Activated naive CD8-positive, alpha-beta T cell treated with anti-CD3 and anti-CD28 coated beads, Interleukin-2, amount 10 ng/mL, durations not matched to agents 7 days and 5 days (primary cell): ENCODE data around the gene TP53BP2. TPM values are rescaled to one million over a fixed set of nuclear protein-coding genes. Genes with fewer than 3 reads are reported as not detected.

Experiments used
- ATAC-seq: fragments of 150-1000 bp; cut with Tn5 transposase; one replicate; pipeline ENCODE4 v1.10.0; 2021; ENCODE audit warnings: low read depth, moderate library complexity
- POLR2A ChIA-PET: fragments of 350-600 bp; sonication (Branson Sonifier 250); formaldehyde crosslinking; loops from one replicate; lab custom pipeline; 2021; ENCODE audit warnings: antibody characterized with exemption; lab: Charles Lee
- DNase-seq: peaks from one replicate; pipeline ENCODE4 v3.0.0; 2021
- H3K27ac Mint-ChIP-seq: one replicate; pipeline ENCODE4 v1.8.0; 2022; ENCODE audit warnings: mild to moderate bottlenecking, mixed read lengths
- H3K27me3 Mint-ChIP-seq: one replicate; pipeline ENCODE4 v1.8.0; 2022; ENCODE audit warnings: mild to moderate bottlenecking, moderate library complexity, mixed read lengths
- H3K36me3 Mint-ChIP-seq: one replicate; pipeline ENCODE4 v1.8.0; 2021; ENCODE audit warnings: mild to moderate bottlenecking, mixed read lengths
- H3K4me1 Mint-ChIP-seq: one replicate; pipeline ENCODE4 v1.8.0; 2021; ENCODE audit warnings: mixed read lengths
- H3K4me3 Mint-ChIP-seq: one replicate; pipeline ENCODE4 v1.8.0; 2022; ENCODE audit warnings: mild to moderate bottlenecking, moderate library complexity, mixed read lengths
- H3K9me3 Mint-ChIP-seq: one replicate; pipeline ENCODE4 v1.8.0; 2021; ENCODE audit warnings: mixed read lengths
- total RNA-seq, 2 experiments: library from RNA; stranded (reverse); gene quantifications; one replicate each; pipeline ENCODE4 v1.2.3, GENCODE V29; 2021

Gene TP53BP2
- total RNA-seq, 2 experiments from 2014 or later = 35.4 to 37.2 TPM

DNA sequence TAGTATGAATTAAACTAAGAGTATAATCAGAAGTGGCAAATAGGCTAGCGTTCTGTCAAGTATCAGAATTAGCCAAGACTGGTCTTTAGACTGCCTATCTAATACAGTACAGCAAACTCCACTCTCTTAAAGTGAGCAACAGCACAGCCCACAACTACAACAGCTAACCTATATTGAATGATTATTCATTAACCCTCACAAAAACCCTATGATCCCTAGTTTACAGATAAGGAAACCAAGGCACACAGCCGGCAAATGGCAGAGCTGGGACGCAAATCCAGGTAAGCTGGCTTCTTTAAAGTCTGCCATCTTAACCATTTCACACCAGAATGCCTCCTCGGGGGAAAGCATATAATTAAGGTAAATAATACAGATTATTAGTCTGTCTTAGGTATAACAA lies 52.0 kb downstream of the TP53BP2 start:
- H3K36me3 Mint-ChIP-seq = peaks cover 14% of the 10 kb centered on the region
- H3K4me1 Mint-ChIP-seq = no peaks in the 10 kb centered on the region
- H3K27ac Mint-ChIP-seq = no peak overlapping the region

DNA sequence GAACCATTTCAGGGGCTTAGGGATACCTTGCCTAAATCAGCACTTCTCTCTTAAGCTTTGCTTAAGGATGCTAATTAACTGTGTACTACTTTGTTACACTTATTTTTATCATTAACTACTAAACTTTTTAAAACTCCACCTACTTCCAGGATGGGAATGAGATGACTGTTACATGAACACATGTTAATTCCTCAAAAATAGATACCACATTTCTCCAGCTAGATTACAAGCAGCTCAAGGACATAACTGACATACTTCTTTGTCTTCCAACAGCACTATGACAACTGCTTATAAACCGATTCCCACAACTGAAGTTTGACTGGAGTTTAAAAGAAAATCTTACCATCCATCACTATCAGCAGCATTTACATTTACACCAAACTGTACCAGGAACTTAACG lies 53.7 kb downstream of the TP53BP2 start:
- H3K4me1 Mint-ChIP-seq = no peaks in the 10 kb centered on the region
- ATAC-seq (no peak), DNase-seq (no peak)
- H3K9me3 Mint-ChIP-seq = no peaks in the 10 kb centered on the region
- H3K36me3 Mint-ChIP-seq = peaks cover 9% of the 10 kb centered on the region
- H3K27me3 Mint-ChIP-seq = no peaks in the 10 kb centered on the region
- H3K27ac Mint-ChIP-seq = no peak overlapping the region
- H3K4me3 Mint-ChIP-seq = no peak overlapping the region
- POLR2A ChIA-PET = no interaction called here

More for the DNA sequence above, 52.0 kb downstream of the TP53BP2 start:
- no peaks in the 10 kb centered on the region for H3K9me3 Mint-ChIP-seq
- POLR2A ChIA-PET = no interaction called here
- ATAC-seq (no peak), DNase-seq (no peak)
- no peak overlapping the region for H3K4me3 Mint-ChIP-seq
- H3K27me3 Mint-ChIP-seq = no peaks in the 10 kb centered on the region

DNA sequence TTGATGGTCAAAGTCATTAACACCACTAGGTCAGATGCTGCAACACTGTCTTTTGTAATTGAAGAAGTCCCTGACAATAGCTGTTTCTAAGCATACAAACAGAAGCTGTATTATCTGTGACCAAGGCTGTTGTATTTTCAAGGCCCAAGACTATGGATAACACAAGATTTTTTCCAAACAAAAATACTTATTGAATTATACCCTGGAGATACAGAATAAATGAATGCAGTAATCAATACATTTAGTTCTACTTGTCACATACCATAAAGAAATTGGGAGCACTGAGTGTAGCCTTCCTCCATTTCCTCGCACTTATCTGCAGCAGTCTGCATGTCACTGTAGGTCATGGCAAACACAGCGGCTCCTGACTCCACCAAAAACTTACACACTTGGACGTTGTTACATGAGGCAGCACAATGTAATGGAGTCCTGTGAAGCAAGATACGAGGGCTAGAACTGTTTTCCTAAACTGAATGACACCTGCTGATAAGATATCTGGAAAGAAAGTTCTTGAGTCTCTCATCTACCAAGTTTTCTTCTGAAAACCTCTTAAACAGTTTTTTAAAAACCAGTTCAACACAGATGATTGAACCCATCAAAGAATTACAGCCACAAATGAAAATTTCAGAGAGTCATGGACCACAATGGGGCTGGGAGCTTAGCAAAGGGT lies 56.9 kb downstream of the TP53BP2 start:
- Mint-ChIP-seq H3K27me3 (no peaks in the 10 kb centered on the region), H3K4me1 (no peaks in the 10 kb centered on the region), H3K27ac (no peak overlapping the region), H3K36me3 (peaks cover 10% of the 10 kb centered on the region), H3K9me3 (no peaks in the 10 kb centered on the region), H3K4me3 (no peak overlapping the region)
- no peak for DNase-seq
- no peak for ATAC-seq
- POLR2A ChIA-PET = no interaction called here

DNA sequence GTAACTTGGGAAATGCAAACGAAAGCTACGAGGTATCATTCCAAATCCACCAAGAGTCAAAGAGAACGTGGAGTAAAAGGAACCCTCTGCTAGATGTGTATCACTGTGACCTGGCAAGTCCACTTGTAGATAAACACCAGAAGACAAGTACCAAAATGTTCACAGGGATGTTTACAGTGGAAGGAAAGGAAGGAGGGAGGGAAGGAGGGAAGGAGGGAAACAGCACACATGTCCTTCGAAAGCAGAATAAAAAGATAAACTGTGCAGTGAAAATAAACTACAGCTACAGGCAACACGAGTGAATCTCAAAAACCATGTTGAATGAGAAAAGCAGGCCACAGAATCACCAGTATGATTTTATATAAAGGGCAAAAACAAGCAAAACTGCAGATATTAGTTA lies 59.9 kb downstream of the TP53BP2 start:
- no peak for DNase-seq
- H3K36me3 Mint-ChIP-seq = peaks cover 13% of the 10 kb centered on the region
- POLR2A ChIA-PET = no interaction called here
- no peak overlapping the region for H3K27ac Mint-ChIP-seq
- no peaks in the 10 kb centered on the region for H3K9me3 Mint-ChIP-seq
- no peak overlapping the region for H3K4me3 Mint-ChIP-seq
- ATAC-seq = no peak
- H3K4me1 Mint-ChIP-seq = peaks cover 4% of the 10 kb centered on the region
- H3K27me3 Mint-ChIP-seq = no peaks in the 10 kb centered on the region

DNA sequence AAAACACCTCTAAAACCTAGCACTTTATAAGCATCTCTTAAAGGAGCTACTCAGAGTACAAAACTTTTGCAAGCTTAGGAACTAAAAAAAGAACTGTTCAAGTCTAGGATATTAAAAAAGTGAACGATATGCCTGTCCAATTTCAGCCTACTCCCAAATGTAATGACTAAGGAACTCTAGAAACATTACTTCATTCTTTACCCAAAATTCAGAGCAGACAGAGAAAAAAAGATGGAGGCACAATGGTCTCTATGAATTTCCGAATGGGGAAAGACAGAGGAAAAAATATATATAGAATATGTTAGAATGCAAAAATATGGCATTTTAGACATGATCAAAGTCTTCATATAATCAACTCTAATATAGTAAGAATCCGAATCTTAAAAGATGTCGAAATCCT lies 61.2 kb downstream of the TP53BP2 start:
- no peak for DNase-seq
- no peak overlapping the region for H3K4me3 Mint-ChIP-seq
- POLR2A ChIA-PET = interaction anchor here (0.5 to 0.7 kb wide), 2 partner anchors 18 to 70 kb away, joined by 3 to 4 read pairs; no protein-coding TSS in a partner anchor
- H3K36me3 Mint-ChIP-seq = peaks cover 11% of the 10 kb centered on the region
- peaks cover 5% of the 10 kb centered on the region for H3K4me1 Mint-ChIP-seq
- H3K9me3 Mint-ChIP-seq = no peaks in the 10 kb centered on the region
- no peak for ATAC-seq
- no peak overlapping the region for H3K27ac Mint-ChIP-seq
- H3K27me3 Mint-ChIP-seq = no peaks in the 10 kb centered on the region

DNA sequence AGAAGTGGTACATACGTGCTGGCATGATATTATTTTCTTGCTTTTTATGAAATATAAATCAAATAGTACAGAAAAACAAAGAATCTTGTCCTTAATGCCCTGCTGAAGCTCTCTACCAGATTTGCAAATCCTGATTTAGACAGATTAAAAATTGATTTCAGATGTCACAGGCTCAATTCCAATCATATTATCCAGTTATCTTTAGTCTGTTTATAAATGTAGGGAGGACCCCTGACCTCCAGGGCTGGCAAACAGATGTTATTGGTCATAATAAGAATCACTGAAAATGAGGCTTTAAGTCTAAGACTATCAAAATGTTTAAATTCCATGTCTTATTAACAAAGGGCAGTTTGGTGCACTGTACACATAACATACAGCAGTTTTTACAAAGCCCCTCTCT lies 62.1 kb downstream of the TP53BP2 start:
- Mint-ChIP-seq H3K27ac (no peak overlapping the region), H3K36me3 (peaks cover 13% of the 10 kb centered on the region), H3K4me3 (no peak overlapping the region), H3K9me3 (no peaks in the 10 kb centered on the region), H3K27me3 (no peaks in the 10 kb centered on the region), H3K4me1 (peaks cover 5% of the 10 kb centered on the region)
- POLR2A ChIA-PET = interaction anchor here (0.7 kb wide), 1 partner anchor 18 kb away, joined by 3 read pairs; no protein-coding TSS in a partner anchor
- DNase-seq = no peak
- no peak for ATAC-seq

DNA sequence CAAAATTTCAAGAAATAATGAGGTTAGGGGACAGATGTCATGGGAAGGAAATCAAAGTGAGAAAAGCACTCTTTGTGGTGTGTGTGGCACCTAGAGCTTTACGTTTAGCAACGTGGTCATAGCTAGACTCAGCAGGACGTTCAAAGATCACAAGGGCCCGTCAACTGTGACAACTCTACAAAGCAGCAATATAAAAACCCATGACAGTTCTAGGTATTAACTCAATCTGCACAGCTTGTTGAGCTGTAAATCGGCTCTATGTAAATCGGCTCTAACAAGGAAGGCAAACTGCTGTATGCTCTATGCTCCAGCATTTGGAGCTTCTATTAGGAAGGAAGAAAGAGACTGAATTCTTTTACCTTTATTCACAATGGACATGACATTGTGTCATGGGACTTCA lies 64.8 kb downstream of the TP53BP2 start:
- Mint-ChIP-seq H3K27ac (peak overlapping the region; percentile 14), H3K36me3 (peaks cover 25% of the 10 kb centered on the region), H3K4me3 (no peak overlapping the region), H3K27me3 (no peaks in the 10 kb centered on the region), H3K4me1 (peaks cover 12% of the 10 kb centered on the region), H3K9me3 (no peaks in the 10 kb centered on the region)
- POLR2A ChIA-PET = interaction anchor here (1.4 kb wide), 1 partner anchor 65 kb away, joined by 4 read pairs; the partner anchor contains the start of gene TP53BP2
- DNase-seq (no peak), ATAC-seq (no peak)

DNA sequence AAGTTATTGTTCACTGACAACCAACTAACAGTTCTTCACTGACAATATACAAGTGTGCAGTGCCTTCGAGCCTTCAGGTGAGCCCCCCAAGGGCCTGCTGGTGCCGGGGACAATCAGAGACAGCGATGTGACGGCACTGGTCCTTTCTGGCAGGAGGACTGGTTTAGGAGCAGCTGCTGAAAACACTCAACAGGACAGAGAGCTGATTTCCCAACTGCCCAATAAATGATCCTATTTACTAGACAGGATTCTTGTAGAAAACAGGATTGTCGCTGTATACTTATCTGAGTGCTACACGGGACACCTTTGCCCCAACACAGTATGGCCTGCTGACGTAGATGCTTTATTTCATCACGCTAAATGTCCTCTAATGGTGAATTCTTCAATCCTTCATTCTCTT lies 65.4 kb downstream of the TP53BP2 start:
- Mint-ChIP-seq H3K27ac (no peak overlapping the region), H3K27me3 (no peaks in the 10 kb centered on the region), H3K9me3 (no peaks in the 10 kb centered on the region), H3K4me3 (no peak overlapping the region), H3K4me1 (peaks cover 14% of the 10 kb centered on the region), H3K36me3 (peaks cover 26% of the 10 kb centered on the region)
- no peak for DNase-seq
- no peak for ATAC-seq
- POLR2A ChIA-PET = interaction anchor here (0.6 to 1.4 kb wide), 2 partner anchors 66 to 181 kb away, joined by 4 read pairs; partner anchors contain the start of gene TP53BP2

DNA sequence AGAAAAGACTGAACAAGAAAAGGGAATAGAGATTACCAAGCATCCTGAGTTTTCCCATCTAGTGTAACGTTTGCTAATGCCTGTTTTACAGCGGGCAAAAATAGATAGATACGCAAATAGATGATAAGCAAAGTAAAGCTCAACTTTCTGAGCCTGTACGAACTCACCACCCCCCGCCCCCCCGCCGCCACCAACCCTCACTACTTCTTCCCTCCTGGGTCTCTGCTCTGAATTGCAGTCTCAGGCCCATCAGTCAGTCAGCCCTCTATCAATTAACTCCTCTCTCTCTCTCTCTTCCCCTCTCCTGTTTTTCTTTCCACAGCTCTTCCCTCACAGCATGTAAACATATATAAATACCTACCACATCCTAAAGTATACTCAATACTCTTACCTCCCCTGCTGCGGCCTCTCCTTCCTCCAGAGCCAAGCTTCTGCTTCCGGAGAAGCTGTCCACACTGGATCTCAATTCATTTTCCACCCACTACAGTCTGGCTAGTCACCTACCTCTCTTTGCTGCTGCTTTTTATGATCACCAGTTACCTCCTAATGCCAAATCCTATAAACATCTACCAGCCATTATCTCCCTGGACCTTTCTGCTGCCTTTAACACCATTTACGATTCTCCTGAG lies 68.8 kb downstream of the TP53BP2 start:
- ATAC-seq (no peak), DNase-seq (no peak)
- H3K9me3 Mint-ChIP-seq = no peaks in the 10 kb centered on the region
- no peaks in the 10 kb centered on the region for H3K27me3 Mint-ChIP-seq
- no peak overlapping the region for H3K4me3 Mint-ChIP-seq
- H3K27ac Mint-ChIP-seq = peak overlapping the region; percentile 39
- H3K36me3 Mint-ChIP-seq = peaks cover 34% of the 10 kb centered on the region
- POLR2A ChIA-PET = no interaction called here
- H3K4me1 Mint-ChIP-seq = peaks cover 18% of the 10 kb centered on the region

DNA sequence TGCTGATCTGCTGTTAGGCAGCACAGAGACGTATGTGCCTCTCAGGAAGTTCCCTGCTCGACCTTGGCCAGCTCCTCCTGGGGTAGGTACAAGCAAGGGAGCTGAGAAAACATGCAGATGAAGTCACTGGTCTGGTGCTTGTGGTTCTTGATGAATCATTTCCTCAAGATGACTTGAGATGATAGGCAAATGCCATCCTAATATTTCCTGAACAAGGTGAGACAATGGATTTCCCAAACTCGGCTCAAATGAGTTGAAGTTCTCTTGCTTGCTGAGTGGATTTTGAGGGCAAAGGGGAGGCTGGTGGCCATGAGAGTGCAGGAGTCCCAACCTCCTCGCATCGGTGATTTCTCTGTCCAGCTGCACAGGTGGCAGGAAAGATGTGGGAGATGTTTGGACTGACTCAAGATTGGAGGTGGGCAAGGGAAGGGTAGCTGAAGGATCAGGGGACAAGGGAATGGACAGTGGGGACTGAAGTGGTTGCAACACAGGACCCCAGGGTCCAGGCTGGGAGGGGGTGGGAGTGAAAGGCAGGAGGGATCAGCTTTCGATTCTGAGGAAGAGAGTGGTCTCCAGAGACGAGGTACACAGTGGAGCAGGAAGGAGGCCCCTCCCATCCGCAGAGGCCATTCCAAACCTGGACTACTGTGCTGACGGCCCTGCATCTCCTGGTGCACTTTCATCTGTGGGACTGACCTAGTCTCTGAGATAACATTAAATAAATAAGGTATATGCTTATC lies 69.5 kb downstream of the TP53BP2 start:
- Mint-ChIP-seq H3K27ac (peak overlapping the region; percentile 60), H3K4me1 (peaks cover 18% of the 10 kb centered on the region), H3K9me3 (no peaks in the 10 kb centered on the region), H3K36me3 (peaks cover 38% of the 10 kb centered on the region), H3K27me3 (no peaks in the 10 kb centered on the region), H3K4me3 (no peak overlapping the region)
- ATAC-seq (peak; percentile 88), DNase-seq (no peak)
- POLR2A ChIA-PET = interaction anchor here (0.6 kb wide), 1 partner anchor 13 kb away, joined by 3 read pairs; no protein-coding TSS in a partner anchor

DNA sequence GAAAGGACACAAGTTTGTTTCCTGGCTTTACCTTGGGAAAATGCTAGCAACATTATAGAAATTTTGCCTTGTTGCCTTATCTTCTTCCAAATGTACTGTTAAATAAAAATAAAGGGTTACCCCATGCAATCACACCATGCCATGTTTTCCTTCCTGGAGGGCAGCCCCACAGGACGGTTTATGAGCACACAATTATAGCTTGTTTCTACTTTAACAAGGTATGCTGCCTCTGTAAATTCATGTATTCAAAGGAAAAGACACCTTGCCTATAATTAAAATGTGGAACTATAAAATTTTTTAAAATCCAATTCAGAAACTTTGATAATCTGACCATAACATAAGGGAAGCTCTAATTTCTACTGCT lies 70.1 kb downstream of the TP53BP2 start:
- no peaks in the 10 kb centered on the region for H3K9me3 Mint-ChIP-seq
- H3K4me3 Mint-ChIP-seq = no peak overlapping the region
- DNase-seq (no peak), ATAC-seq (no peak)
- POLR2A ChIA-PET = interaction anchor here (0.6 kb wide), 1 partner anchor 12 kb away, joined by 3 read pairs; no protein-coding TSS in a partner anchor
- H3K36me3 Mint-ChIP-seq = peaks cover 39% of the 10 kb centered on the region
- H3K4me1 Mint-ChIP-seq = peaks cover 13% of the 10 kb centered on the region
- H3K27me3 Mint-ChIP-seq = no peaks in the 10 kb centered on the region
- H3K27ac Mint-ChIP-seq = peak overlapping the region; percentile 60

DNA sequence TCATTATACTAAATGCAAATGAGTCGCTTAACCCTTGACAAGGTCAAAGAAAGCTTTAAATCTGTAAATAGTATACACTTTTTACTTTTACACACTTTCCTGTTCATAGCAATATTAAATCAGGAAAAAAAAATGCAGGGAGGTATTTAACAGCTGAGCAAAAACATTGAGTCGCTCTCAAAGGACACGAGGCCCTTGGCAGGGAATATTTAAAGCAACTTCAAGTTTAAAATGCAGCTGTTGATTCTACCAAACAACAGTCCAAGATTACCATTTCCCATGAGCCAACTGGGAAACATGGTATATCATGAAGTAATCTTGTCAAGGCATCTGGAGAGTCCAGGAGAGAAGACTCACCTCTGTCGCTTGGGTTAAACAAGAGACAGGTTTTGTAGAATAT lies 70.7 kb downstream of the TP53BP2 start:
- H3K4me1 Mint-ChIP-seq = peaks cover 13% of the 10 kb centered on the region

DNA sequence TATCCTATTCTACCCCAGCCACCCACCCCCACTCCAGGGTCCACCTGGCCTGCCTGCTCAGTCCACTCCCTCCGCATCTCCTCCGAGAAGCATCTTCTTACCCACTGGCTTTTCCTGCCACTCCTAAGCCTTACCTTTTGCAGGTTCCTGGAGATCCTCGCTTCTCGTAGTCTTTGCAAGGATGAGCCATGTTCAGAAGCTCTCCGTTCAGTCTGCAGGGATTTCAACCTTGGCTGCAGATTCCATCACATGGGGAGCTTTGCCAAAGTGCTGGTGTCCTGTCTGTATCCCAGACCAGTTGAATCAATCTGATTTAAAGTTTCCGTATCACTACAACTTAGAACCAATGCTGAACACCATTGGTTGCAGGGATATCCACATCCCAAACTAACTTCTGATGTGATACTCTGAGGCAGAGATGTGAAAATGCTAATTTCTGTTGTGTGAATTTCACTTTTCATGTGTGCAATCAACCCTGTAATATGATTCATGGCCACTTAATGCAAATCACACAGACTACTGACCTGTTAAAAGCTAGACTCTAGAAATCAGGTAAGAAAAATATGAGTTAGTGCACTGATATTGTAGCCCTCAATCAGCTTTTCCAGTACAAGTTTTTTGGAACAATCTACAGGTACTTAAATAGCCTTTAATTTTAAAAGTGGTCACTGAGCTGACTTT lies 71.5 kb downstream of the TP53BP2 start:
- POLR2A ChIA-PET = no interaction called here
- no peak for ATAC-seq
- DNase-seq = no peak
- Mint-ChIP-seq H3K27me3 (no peaks in the 10 kb centered on the region), H3K9me3 (no peaks in the 10 kb centered on the region), H3K4me1 (peaks cover 13% of the 10 kb centered on the region), H3K4me3 (no peak overlapping the region), H3K36me3 (peaks cover 42% of the 10 kb centered on the region), H3K27ac (no peak overlapping the region)

More for the DNA sequence above, 70.7 kb downstream of the TP53BP2 start:
- H3K27ac Mint-ChIP-seq = peak overlapping the region; percentile 53
- H3K36me3 Mint-ChIP-seq = peaks cover 37% of the 10 kb centered on the region
- POLR2A ChIA-PET = no interaction called here
- H3K27me3 Mint-ChIP-seq = no peaks in the 10 kb centered on the region
- DNase-seq (no peak), ATAC-seq (no peak)
- no peaks in the 10 kb centered on the region for H3K9me3 Mint-ChIP-seq
- no peak overlapping the region for H3K4me3 Mint-ChIP-seq
